Caki2 (cell line): Measurements from ENCODE around the gene ETV6. TPM values are rescaled to one million over a fixed set of nuclear protein-coding genes. Genes with fewer than 3 reads are reported as not detected.

ENCODE experiments used
- DNase-seq: peaks from one replicate; pipeline ENCODE4 v3.0.0-alpha.2; 2015; ENCODE audit warnings: low read depth
- in situ Hi-C: cut with HindIII; loops from 2 replicates; pipeline ENCODE4 v1.10.0; 2016; ENCODE audit warnings: low sequenced_read_pairs, low pct_unique_long_range_greater_than_20kb, mixed read lengths
- total RNA-seq: library from RNA; depleted of rRNA; stranded (reverse); fragments of >200 nt; shearing (Covaris generic); gene quantifications from 2 replicates; pipeline ENCODE4 v1.2.3, GENCODE V29; 2014; ENCODE audit warnings: low replicate concordance

Gene ETV6
- total RNA-seq, 1 experiment from 2014 or later, result 14.7 TPM

DNA sequence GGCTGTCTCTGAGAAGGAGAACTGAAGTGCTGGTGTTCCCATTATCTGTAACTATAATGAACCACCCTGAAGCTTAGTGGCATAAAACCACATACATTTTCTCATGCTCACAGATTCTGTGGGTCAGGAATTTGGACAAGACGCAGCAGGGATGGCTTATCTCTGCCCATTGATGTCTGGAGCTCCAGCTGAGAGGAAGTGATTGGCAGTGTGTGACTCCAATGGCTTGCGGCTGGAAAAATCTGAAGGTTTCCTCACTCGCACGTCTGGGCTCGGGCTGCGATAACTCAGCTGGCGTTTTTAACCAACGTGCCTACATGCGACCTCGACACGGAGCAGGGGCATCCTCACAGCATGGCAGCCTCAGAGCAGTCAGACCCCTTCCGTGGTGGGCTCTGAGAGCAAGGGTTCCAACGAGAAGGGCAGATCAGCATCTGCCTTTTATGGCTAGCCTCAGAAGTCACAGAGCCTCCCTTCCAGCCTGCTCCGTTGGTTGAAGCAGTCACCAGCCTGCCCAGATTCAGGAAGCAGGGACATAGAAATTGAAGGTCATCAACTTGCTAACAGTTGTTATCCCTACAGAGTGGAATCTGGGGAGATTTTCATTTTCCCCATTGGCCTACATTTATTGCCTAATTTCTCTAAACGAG is 277.9 kb downstream of the ETV6 start:
- no peak for DNase-seq

DNA sequence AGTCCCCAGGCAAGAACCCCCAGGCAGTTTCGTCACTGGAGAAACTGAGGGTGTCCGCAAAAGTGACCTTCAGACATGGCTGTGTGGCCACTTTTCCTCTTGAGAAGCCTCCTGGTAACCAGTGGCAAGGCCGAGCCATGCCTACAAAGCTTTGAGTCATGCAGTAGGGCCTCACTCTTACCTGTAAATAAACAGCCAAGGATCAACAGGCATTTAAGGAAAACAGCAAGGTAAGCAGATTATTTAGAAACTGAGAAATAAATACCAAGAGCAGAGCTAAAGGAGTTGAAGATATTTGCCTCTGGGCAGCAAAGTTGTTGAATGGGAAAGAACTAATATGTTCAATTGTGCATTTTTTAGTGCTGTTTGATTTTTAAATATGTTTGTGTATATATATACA is 280.2 kb downstream of the ETV6 start:
- DNase-seq, result no peak
- in situ Hi-C loops, result no loop called here

More for the DNA sequence above, 277.9 kb downstream of the ETV6 start:
- in situ Hi-C loops, result no loop called here

DNA sequence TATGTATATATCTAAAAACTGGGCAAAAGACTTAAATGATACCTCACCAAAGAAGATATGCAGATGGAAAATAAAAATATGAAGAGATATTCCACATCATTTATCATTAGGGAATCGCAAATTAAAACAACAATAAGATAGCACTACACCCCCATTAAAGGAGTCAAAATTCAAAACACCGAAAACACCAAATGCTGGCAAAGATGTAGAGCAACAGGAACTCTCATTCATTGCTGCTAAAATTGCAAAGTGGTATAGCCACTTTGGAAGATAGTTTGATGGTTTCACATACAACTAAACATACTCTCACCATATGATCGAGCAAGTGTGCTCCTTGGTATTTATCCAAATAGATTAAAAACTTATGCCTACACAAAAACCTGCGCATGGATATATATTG is 289.7 kb downstream of the ETV6 start:
- no peak for DNase-seq
- in situ Hi-C loops, result no loop called here

GRCh38 chr12:11941606-11942337 is 292.3 kb downstream of the ETV6 start:
- DNase-seq, result no peak
- in situ Hi-C loops, result no loop called here

DNA sequence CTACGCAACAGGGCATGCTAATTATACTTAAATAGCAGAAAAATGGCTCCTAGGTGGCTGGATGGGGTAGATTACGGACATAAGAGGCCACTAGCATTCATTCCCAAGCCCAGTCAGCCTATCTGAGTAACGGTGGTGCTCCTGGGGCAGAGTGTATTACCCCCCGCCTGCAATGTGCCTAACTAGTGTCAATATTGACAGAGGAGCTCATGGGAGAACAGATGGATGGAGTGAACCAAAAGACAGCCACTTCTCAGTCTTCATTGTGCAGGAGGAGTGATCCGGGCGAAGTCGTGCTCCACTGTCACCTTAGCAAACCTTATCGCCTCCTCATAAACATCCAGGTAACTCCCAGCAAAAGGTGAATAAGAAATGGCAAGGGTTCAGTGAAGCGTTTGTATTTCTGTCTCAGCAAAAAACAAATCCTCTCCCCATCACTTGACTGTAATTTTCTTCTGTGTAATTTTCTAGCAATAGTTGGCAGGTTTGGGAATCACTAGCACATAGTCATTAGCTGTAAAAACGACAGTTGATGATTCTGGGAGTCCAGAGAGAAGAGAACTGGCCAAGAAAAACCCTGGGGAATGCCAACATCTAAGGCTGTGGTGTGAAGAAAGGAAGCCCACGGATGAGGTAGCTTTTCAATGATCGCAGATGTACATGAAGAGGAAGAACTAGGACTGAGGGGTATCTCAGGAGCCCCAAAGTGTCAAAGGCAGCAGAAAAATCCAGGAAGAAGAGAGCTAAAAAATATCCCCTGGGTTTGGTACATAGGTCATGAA is 294.6 kb downstream of the ETV6 start:
- in situ Hi-C loops, result no loop called here
- DNase-seq, result no peak
